Peyer's patch (tissue), 4 donors: ENCODE data around the gene KCNQ1. TPM values are rescaled to one million over a fixed set of nuclear protein-coding genes. Genes with fewer than 3 reads are reported as not detected.

Experiments
- DNase-seq, 3 donors: peaks; one replicate each; pipeline ENCODE4 v3.0.0-alpha.2; 2017 to 2019
- H3K27ac ChIP-seq, 4 donors: fragments of 200-600 bp; sonication (generic); one replicate each; pipeline ENCODE4 v1.5.1; 2016 to 2019
- H3K27me3 ChIP-seq, 2 donors: fragments of 200-600 bp; sonication (generic); one replicate each; pipeline ENCODE4 v1.5.1; 2019
- H3K36me3 ChIP-seq, 3 donors: fragments of 200-600 bp; sonication (generic); one replicate each; pipeline ENCODE4 v1.5.1; 2016 to 2019
- H3K4me1 ChIP-seq, 4 donors: fragments of 200-600 bp; sonication (generic); one replicate each; pipeline ENCODE4 v1.5.1; 2016 to 2019
- H3K4me3 ChIP-seq, 4 donors: fragments of 200-600 bp; sonication (generic); 1 replicate in 3 of 4; 2 replicates in 1 of 4; pipeline ENCODE4 v1.5.1; 2016 to 2019; ENCODE audit warnings: mild to moderate bottlenecking in 1 of 4
- H3K9me3 ChIP-seq, 4 donors: fragments of 200-600 bp; sonication (generic); one replicate each; pipeline ENCODE4 v1.5.1; 2016 to 2019; ENCODE audit warnings: mild to moderate bottlenecking in 1 of 4
- CTCF ChIP-seq, 6 experiments: fragments of 450-650 bp in 4 of 6; fragments of 200-600 bp in 2 of 6; sonication (generic) in 1 of 6; IDR thresholded peaks; one replicate each; pipeline ENCODE4 v1.5.1; 2017 to 2019; ENCODE audit warnings: antibody characterized with exemption in 6 of 6, mild to moderate bottlenecking in 3 of 6, moderate library complexity in 1 of 6
- POLR2A ChIP-seq, 2 donors: fragments of 450-650 bp; IDR thresholded peaks; one replicate each; pipeline ENCODE4 v1.5.1; 2017; ENCODE audit warnings: antibody characterized with exemption in 2 of 2, mild to moderate bottlenecking in 2 of 2, moderate library complexity in 2 of 2
- total RNA-seq, 4 donors: library from RNA; depleted of rRNA; stranded (reverse); fragments of >200 nt; gene quantifications; one replicate each; pipeline ENCODE4 v1.1.0, GENCODE V29; 2016

The KCNQ1 gene
- total RNA-seq, 4 donors from 2014 or later = 50.6 to 66.4 (median 54.2) TPM

DNA sequence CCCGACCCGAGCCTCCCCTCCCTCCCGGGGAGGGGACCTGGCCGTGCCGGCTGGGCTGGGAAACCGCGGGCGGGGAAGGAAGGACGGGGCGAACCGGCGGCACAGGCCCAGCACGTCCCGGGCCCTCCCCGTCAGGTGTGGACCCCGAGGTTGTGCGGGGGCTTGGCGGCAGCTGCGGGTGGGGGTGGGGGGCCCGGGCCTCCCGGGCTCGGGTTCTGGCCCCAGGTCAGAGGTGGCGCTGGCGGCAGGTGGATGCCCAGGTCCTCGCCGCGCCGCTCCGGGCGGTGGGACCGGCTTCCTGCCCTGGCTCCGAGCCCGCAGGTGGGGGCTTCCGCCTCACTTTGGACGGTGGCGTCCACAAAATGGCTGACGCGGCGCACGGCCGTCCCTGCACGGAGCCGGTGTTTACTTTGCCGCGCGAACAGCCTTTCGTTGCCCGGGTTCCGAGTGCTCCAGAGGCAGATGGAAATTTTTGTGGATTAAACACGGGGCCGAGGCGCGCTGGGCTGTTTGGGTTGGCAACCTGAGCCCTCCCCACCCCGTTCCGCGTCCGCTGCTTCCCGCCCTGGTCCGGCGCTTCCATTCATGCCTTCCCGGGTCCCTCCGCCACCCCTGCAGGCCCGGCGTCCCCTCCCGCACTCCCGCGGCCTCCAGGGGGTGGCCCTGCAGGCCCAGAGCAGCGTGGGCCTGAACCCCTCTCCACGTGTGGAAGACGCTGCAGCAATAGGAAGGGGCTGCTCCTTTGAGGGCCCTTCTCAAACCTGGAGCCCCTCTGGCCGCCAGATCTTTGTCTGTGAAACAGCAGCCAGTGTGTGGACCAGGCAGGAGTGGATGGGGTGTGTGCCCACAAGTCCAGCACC lies 346.9 kb downstream of the KCNQ1 start:
- H3K9me3 ChIP-seq = no peaks in the 10 kb centered on the region
- peak in 2 of 3 donors; percentile 52 to 54 for DNase-seq
- H3K4me1 ChIP-seq = peaks cover 0 to 10% (median 0%) of the 10 kb centered on the region in 4 donors
- H3K36me3 ChIP-seq = no peaks in the 10 kb centered on the region
- no peaks in the 10 kb centered on the region for H3K27me3 ChIP-seq
- TF ChIP-seq CTCF (IDR thresholded peaks at IDR 0.05) = no peak
- no peak for TF ChIP-seq POLR2A (IDR thresholded peaks at IDR 0.05)
- peak overlapping the region in 1 of 4 donors; percentile 7 for H3K27ac ChIP-seq
- H3K4me3 ChIP-seq = peak overlapping the region; percentile 35 to 55 (median 44)

DNA sequence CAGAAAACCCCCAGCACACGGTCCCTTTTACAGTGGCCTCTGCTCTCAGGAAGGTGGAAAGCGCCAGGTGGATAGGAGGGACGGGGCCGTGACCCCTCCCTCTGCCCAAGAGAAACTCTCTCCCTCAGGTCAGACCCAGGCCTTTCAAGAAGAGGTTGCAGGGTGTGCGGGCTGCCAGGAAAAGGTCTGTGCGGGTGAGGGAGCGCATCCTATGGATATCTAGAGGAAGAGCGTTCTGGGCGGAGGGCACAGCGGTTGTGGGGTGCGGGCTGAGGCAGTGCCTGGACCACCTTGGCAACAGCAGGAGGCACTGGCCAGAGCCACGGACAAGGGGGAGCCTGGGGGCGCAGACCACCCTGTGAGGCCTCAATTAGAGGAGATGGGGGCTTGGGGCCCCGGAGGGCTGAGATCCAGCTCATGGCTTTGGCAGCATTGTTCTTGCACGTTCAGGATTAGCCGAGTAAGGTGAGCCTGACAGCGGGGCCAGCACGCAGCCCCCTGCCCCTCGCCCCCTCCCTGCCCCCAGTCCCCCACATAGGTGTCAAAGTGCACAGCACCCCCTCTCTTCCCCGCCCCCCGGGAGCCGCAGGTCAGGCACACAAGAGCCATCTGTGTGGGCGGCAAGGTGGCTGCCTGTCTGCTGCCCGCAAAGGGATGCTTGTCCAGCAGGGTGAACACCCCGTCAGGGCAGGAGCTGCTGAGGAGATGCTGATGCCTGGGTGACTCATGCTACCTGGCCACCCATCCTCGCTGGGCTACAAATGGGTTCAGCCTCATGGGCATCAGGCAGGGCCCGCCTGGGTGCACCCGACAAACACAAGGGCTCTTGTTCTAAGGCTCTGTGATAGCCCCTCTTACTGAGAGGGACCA lies 347.8 kb downstream of the KCNQ1 start:
- TF ChIP-seq CTCF (IDR thresholded peaks at IDR 0.05) (no peak), POLR2A (IDR thresholded peaks at IDR 0.05) (no peak)
- Histone ChIP-seq H3K4me3 (no peak overlapping the region), H3K27ac (no peak overlapping the region), H3K4me1 (peaks cover 0 to 10% (median 0%) of the 10 kb centered on the region in 4 donors), H3K27me3 (no peaks in the 10 kb centered on the region), H3K9me3 (no peaks in the 10 kb centered on the region), H3K36me3 (no peaks in the 10 kb centered on the region)
- DNase-seq = peak in 2 of 3 donors; percentile 31 to 36

DNA sequence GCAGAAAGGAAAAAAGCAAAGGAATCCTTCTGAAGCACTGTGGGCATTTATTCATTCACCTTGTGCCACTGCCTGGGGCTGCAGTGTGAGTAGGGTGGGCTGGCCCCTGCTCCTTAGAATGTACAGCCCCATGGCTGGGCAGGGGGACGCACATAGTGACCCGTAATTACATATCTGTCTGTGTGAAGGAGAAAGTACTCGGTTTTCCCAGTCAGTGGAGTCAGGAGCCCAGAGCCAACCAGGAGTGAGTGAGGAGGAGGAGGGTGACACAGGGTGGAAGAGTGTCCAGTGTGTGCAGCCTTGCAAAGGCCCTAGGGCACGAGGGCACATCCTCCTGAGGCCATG lies 348.9 kb downstream of the KCNQ1 start:
- no peak overlapping the region for H3K4me3 ChIP-seq
- no peaks in the 10 kb centered on the region for H3K9me3 ChIP-seq
- H3K36me3 ChIP-seq = no peaks in the 10 kb centered on the region
- H3K27me3 ChIP-seq = no peaks in the 10 kb centered on the region
- peak in 2 of 3 donors; percentile 8 to 10 for DNase-seq
- peaks cover 0 to 10% (median 0%) of the 10 kb centered on the region in 4 donors for H3K4me1 ChIP-seq
- TF ChIP-seq CTCF (IDR thresholded peaks at IDR 0.05) (no peak), POLR2A (IDR thresholded peaks at IDR 0.05) (no peak)
- H3K27ac ChIP-seq = no peak overlapping the region

GRCh38 chr11:2794046-2794967 lies 349.5 kb downstream of the KCNQ1 start:
- peaks cover 0 to 10% (median 0%) of the 10 kb centered on the region in 4 donors for H3K4me1 ChIP-seq
- no peaks in the 10 kb centered on the region for H3K36me3 ChIP-seq
- H3K27ac ChIP-seq = no peak overlapping the region
- TF ChIP-seq POLR2A (IDR thresholded peaks at IDR 0.05) (no peak), CTCF (IDR thresholded peaks at IDR 0.05) (no peak)
- no peaks in the 10 kb centered on the region for H3K27me3 ChIP-seq
- peak in 2 of 3 donors; percentile 34 to 37 for DNase-seq
- H3K4me3 ChIP-seq = no peak overlapping the region
- H3K9me3 ChIP-seq = no peaks in the 10 kb centered on the region

DNA sequence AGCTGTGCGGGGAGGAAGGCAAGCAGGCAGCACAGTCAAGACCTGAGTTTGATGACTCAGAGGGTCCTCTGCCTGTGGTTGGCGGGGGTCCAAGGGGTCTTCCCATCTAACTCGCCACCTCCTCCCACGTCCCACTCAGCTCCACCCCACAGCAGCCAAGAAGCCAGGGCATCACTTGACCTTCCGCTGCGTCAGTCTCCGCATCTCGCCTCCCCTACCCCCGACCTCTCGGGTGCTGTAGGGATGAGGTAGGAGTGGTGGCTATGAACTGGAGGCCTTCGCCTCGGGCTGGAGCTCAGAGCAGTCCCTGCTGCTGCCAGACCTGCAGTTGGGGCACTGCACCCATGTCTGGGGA lies 350.1 kb downstream of the KCNQ1 start:
- DNase-seq = peak in 2 of 3 donors; percentile 27 to 44
- Histone ChIP-seq H3K27ac (no peak overlapping the region), H3K4me1 (peaks cover 0 to 10% (median 0%) of the 10 kb centered on the region in 4 donors), H3K9me3 (no peaks in the 10 kb centered on the region), H3K36me3 (no peaks in the 10 kb centered on the region), H3K4me3 (no peak overlapping the region), H3K27me3 (no peaks in the 10 kb centered on the region)
- TF ChIP-seq CTCF (IDR thresholded peaks at IDR 0.05) (no peak), POLR2A (IDR thresholded peaks at IDR 0.05) (no peak)
